Colon (tissue), 2 donors: ENCODE measurements around the gene RNF13.

Experiments
- FAIRE-seq: peaks from 2 replicates; lab custom pipeline; 2012; peaks lifted over from hg19 to GRCh38; lab: Jason Lieb, UNC
- donor health status: control.
- donor health status: control.

Gene RNF13

DNA sequence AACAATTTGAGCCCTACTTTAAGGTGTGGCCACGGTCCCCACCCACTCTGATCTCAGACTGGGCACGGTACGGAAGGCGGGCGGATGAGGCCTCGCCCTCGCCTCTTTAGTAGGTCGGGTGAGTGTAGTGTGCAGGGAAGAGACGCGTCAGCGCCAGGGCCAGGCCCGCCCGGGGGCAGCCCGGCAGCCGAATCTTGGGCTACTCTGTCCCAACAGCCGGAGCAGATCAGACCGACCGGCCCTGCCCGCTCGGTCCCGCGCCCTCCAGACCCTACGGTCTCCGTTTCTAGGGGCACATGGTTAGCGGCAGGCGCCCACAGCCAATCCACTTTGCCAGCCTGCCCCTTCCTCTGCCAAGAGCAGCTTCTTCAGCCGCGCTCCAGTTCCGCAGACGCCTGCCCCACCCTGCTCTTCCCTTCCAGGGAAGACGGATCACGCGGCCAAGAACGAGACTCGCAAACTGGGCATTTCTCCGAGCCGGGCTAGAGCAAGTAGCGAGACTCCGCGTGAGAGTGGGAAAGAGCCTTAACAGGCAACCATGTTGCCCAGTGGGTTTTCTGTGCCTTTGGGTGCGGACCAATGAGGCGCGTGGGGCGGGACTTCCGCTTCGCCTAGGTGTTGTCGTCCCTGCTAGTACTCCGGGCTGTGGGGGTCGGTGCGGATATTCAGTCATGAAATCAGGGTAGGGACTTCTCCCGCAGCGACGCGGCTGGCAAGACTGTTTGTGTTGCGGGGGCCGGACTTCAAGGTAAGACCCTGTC lies at the start of gene RNF13:
RNF13 (plus strand) TSS at position 610 of the 761 bp plus-strand sequence. CDS start 32,812 bp downstream, outside the sequence.
- FAIRE-seq, result no peak

GRCh38 chr3:149763565-149764195 lies 49.3 kb upstream of the RNF13 start:
- no peak for FAIRE-seq

GRCh38 chr3:149764302-149764701 lies 48.7 kb upstream of the RNF13 start:
- no peak for FAIRE-seq

DNA sequence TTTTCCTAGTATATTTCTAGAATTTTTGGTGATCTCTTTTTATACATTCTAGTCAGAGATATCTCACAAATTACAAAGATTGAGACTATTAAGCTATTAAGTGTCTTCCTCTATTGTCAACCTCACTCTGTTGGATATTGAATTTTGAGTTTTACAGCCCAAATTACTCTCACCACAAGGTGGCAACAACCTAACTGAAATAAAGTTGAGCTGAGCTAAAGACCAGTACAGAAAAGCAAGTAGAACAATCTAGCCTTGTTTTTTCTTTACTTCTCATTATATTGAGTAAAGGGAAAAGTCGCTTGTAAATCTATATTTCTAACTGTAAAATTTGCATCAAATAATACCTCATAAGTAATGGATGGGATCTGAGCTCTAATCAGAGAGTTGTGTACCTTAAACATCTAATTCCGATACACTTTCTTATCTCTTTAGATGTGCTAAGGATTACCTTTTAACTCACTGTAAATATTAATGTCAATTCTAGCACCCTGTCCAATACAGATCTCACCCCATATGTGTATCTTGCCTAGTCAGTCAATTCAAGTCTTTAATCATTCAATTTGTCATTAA lies 47.2 kb upstream of the RNF13 start:
- no peak for FAIRE-seq

DNA sequence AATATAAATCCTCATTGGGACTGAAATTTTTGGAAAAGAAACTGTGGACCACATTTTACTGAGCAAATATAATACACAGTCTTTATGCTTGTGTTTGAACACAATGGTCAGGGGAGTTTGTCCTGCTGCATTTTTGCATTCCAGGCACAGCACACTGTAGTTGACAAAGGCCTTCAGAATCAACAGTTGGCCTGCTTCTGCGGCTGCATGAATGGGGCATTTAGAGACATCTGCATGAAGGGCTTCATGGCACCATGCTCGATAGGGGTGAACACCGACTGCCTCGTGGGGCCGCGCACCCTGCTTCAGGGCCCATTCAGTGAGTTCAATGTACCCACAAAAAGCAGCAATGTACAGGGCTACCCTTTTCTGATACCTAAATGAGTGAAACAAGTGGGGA lies 45.3 kb upstream of the RNF13 start:
- FAIRE-seq, result no peak

- no peak for FAIRE-seq
Observed at GRCh38 chr3:149768704-149769103, 44.3 kb upstream of the RNF13 start.

DNA sequence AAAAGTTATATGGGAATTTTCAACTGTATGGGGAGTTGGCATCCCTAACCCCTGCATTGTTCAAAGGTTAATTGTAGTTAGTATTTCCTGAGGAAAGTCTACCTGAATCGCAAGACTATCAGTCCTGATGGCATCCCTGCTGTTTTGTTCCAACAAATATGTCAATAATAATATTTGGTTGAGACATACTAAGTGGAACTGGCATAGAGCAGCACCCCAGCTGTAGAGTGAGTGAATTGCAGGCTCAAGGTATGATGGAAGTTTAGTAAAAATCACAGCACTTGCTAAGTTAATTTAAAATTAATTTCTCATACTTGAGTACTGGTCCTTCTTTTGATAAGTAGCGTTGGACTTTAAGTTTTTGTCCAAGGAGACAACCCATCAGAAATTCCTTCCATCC lies 42.8 kb upstream of the RNF13 start:
- no peak for FAIRE-seq

DNA sequence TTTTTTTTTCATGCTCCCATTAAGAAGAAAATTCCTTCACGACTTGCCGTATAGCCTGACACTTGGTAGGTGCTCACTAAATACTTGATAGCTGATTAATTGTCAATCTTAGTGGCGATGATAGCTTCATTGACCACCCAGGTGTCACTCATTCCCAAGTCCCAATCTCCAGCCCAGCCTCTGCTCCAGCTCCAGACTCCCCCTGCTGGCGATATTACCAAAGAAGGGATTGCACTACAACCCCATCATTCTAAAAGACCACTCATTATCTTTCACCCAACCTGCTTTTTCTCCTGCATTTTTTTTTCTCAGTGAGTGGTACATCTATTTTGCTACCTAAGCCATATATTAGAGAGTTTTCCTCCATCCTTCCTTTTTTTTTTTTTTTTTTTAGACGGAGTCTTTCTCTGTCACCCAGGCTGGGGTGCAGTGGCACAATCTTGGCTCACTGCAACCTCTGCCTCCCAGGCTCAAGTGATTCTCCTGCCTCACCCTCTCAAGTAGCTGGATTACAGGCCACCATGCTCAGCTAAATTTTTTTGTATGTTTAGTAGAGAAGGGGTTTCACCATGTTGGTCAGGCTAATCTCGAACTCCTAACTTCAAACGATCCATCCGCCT lies 41.3 kb upstream of the RNF13 start:
- FAIRE-seq, result no peak

DNA sequence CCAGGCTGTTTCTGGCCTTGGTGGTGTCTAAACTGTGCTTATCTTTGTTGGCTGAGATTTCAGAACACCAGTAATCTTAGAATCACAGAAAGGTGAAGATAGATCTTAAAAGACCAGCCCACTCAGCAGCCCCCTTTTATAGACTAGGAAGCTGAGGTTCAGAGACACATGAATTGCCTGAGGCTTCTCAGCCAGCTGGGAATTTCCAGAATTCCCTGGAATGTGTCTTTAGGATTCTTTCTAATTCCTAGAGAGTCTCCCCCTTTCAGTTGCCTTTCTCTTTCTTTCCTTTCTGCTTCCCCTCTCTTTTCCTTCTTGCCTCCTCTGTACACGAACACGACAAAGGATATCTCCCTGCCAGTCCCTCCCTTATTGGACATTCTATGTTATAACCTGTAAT lies 40.2 kb upstream of the RNF13 start:
- FAIRE-seq, result no peak

- no peak for FAIRE-seq
Observed at GRCh38 chr3:149776170-149776569, 36.8 kb upstream of the RNF13 start.

DNA sequence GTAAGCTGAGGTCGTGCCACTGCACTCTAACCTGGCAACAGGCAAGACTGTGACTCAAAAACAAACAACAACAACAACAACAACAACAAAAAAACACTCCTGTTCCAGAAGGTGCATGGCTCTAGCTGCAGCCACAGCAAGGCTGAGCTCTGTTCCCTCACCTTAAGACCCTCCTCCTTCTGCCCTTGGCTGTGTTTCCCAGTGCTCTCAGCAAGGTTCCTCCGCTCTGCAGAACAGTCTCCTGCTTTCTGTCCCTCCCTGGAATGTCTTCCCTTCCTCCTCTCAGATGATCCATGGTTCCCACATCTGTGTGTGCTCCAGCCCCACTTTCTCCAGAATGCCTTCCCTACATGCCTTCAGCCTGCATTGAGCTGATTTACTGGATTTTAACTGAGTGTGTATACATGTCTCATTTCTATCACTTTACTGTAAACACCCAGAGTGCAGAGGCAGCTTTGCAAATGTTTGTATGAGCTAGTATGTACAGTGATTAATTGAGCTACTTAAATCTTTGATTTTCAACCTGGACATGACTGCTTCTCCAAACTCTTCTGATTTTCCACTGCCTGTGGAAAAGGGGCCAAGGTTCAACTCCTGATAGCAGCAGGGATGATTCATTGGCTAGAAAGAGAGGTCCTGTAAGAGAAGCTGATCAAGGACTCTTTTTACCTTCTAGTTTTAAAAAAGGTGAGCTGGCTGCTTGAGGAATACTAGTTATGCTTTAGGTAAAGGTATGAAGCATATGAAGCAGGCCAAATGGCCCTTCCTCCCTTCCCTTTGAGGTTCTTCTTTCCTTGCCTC lies 35.4 kb upstream of the RNF13 start:
- no peak for FAIRE-seq

DNA sequence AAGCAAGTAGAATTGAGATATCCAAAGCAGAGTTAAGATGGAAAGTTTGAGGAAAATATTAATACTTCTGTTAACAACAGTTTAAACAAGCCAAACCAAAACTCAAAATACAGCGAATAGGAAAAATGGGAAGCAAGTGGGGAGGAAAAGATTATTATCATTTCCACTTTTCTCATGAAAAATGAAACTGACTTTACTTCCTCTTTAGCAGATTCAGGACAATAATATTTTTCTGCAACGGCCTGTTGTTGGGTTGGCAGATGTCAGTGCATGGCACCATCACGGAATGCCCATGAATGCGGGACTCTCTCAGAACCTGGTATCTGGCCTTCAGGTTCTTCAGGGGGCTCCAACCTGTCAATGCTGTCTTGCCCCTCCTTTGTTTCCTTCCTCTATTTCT lies 31.8 kb upstream of the RNF13 start:
- FAIRE-seq, result no peak

- no peak for FAIRE-seq
Observed at GRCh38 chr3:149781741-149782140, 31.3 kb upstream of the RNF13 start.

- FAIRE-seq, result no peak
Observed at GRCh38 chr3:149783576-149783975, 29.4 kb upstream of the RNF13 start.

DNA sequence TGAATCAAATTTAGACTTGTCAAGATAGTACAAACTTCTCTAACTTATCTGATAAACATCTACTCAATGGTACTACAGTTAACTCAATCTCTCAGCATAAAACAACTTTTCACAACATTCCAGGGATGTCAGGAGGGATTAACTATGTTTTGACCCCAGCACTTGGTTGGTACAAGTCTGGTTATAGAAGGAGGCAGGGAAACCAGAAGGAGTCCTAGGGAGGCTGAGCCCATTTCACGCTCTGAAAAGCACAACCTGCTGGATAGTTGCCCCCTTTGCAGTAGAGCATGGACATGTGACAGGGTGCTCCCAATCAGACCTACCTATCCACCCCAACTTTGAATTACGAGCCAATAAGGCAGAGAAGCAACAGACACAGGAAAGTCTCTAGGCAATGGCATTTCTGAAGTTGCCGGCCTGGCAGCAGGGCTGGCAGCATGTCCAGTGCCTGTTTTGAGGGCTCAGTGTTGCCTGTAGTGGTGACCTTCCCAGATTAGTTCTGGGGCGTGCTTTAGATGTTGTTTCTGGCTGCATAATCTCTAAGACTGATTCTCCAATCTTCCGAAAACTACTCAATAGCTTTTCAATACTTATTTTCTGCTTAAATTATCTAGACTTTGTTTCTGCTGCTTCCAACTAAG lies 28.8 kb upstream of the RNF13 start:
- no peak for FAIRE-seq

DNA sequence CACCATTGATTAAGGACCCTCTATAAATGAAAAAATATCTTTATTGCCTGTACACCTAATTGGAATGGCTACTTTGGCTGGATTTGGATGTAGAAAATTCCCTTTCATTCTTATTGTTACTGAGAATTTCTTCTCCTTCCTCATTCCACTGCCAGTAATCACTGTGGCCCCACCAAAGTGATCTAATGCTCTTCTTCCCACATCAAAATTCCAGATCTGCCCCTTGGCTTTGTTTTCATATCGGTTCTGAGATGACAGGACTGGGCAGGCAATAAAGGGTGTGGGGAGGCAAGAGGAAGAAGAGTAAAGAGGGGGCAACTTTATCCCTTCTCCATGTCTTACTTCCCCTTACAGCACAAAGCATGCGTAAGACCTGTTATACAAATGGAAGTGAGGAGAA lies 22.7 kb upstream of the RNF13 start:
- FAIRE-seq, result no peak

GRCh38 chr3:149790698-149791097 lies 22.3 kb upstream of the RNF13 start:
- FAIRE-seq, result no peak

- no peak for FAIRE-seq
Observed at GRCh38 chr3:149792452-149793270, 20.4 kb upstream of the RNF13 start, which contains the start of gene ANKUB1. Gene ANKUB1 (minus strand): TSS chr3:149792554. CDS start chr3:149792366, 188 bp downstream.

GRCh38 chr3:149796026-149796425 lies 17.0 kb upstream of the RNF13 start:
- FAIRE-seq, result no peak

- FAIRE-seq, result no peak
Observed at GRCh38 chr3:149800693-149801092, 12.3 kb upstream of the RNF13 start.

GRCh38 chr3:149801195-149801594 lies 11.8 kb upstream of the RNF13 start:
- FAIRE-seq, result no peak
